Parathyroid adenoma (tissue), 2 donors: ENCODE measurements around the gene ODR4.

Experiments
- H2AFZ ChIP-seq: fragments of 300-600 bp; sonication (generic); one replicate; pipeline ENCODE4 v1.7.0; 2017; ENCODE audit warnings: antibody characterized with exemption, mild to moderate bottlenecking
- H3K27ac ChIP-seq: fragments of 300-600 bp; sonication (generic); one replicate; pipeline ENCODE4 v1.7.0; 2017
- H3K27me3 ChIP-seq: fragments of 300-600 bp; sonication (generic); one replicate; pipeline ENCODE4 v1.7.0; 2017; ENCODE audit warnings: low read length; ENCODE audit not compliant: control insufficient read depth, insufficient read depth
- H3K36me3 ChIP-seq: fragments of 300-600 bp; sonication (generic); one replicate; pipeline ENCODE4 v1.7.0; 2017; ENCODE audit warnings: low read length; ENCODE audit not compliant: control insufficient read depth, insufficient read depth
- H3K4me1 ChIP-seq: fragments of 300-600 bp; sonication (generic); one replicate; pipeline ENCODE4 v1.7.0; 2017; ENCODE audit warnings: control low read depth
- H3K4me2 ChIP-seq: fragments of 300-600 bp; sonication (generic); one replicate; pipeline ENCODE4 v1.7.0; 2017; ENCODE audit warnings: low read length
- H3K4me3 ChIP-seq: fragments of 300-600 bp; sonication (generic); one replicate; pipeline ENCODE4 v1.7.0; 2017; ENCODE audit warnings: low read depth, low read length
- H3K79me2 ChIP-seq: fragments of 300-600 bp; sonication (generic); one replicate; pipeline ENCODE4 v1.7.0; 2017; ENCODE audit warnings: control low read depth
- H3K9ac ChIP-seq: fragments of 300-600 bp; sonication (generic); one replicate; pipeline ENCODE4 v1.7.0; 2017; ENCODE audit warnings: mild to moderate bottlenecking
- H3K9me3 ChIP-seq: fragments of 300-600 bp; sonication (generic); one replicate; pipeline ENCODE4 v1.7.0; 2017; ENCODE audit warnings: low read length; ENCODE audit not compliant: control insufficient read depth
- TF ChIP-seq, protein P1 (sequence below): fragments of 300-600 bp; sonication (generic); IDR thresholded peaks from one replicate; pipeline ENCODE4 v1.7.0; 2017; ENCODE audit warnings: antibody characterized with exemption, mild to moderate bottlenecking
- donor health status: primary hyperparathyroidism.

ODR4 gene

DNA sequence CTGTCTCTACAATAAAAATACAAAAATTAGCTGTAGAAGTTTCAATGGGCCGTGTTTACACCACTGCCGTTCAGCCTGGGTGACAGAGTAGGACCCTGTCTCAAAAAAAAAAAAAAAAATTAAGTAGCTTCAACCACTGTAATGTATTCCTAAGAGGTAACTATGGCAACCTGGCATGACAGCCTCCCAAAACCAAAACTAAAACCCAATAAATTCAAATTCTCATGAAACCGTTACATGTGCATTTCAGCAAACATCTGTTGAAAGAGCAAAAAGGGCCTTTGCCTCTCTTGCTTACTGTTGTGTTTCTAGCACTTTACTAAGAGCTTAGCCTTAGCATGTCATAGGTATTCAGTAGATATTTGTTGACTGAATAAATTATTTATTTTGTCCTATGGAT lies 33.5 kb downstream of the ODR4 start:
- Histone ChIP-seq H3K36me3 (no peaks in the 10 kb centered on the region), H2AFZ (no peak overlapping the region), H3K27me3 (no peaks in the 10 kb centered on the region), H3K27ac (no peak overlapping the region), H3K9ac (no peak overlapping the region), H3K9me3 (no peaks in the 10 kb centered on the region), H3K4me3 (no peak overlapping the region), H3K4me2 (no peak overlapping the region), H3K4me1 (no peaks in the 10 kb centered on the region), H3K79me2 (no peaks in the 10 kb centered on the region)
- TF ChIP-seq, protein P1, sequence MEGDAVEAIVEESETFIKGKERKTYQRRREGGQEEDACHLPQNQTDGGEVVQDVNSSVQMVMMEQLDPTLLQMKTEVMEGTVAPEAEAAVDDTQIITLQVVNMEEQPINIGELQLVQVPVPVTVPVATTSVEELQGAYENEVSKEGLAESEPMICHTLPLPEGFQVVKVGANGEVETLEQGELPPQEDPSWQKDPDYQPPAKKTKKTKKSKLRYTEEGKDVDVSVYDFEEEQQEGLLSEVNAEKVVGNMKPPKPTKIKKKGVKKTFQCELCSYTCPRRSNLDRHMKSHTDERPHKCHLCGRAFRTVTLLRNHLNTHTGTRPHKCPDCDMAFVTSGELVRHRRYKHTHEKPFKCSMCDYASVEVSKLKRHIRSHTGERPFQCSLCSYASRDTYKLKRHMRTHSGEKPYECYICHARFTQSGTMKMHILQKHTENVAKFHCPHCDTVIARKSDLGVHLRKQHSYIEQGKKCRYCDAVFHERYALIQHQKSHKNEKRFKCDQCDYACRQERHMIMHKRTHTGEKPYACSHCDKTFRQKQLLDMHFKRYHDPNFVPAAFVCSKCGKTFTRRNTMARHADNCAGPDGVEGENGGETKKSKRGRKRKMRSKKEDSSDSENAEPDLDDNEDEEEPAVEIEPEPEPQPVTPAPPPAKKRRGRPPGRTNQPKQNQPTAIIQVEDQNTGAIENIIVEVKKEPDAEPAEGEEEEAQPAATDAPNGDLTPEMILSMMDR = no peak

DNA sequence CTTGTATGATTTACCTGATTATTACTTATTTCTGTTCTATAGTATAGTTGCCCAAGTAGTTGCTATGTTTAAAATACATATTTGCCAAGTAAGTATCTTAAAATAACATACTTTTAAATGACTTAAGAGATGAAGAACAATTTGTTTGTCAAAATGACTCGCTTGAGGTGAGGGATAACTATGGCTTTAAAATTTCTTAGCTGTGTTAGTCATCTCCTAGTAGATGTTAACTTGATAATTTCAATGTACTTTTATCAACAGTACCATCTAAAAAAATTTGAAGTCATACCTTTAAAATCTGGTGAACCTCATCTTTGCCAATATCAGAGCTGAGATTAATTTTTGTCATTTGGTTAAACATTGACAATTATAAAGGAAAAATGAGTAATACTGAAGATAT lies 37.7 kb downstream of the ODR4 start:
- H3K36me3 ChIP-seq = no peaks in the 10 kb centered on the region
- H3K79me2 ChIP-seq = no peaks in the 10 kb centered on the region
- H3K27ac ChIP-seq = no peak overlapping the region
- no peaks in the 10 kb centered on the region for H3K27me3 ChIP-seq
- TF ChIP-seq, protein P1 = no peak
- no peak overlapping the region for H3K9ac ChIP-seq
- H3K9me3 ChIP-seq = no peaks in the 10 kb centered on the region
- no peak overlapping the region for H3K4me3 ChIP-seq
- no peak overlapping the region for H3K4me2 ChIP-seq
- no peak overlapping the region for H2AFZ ChIP-seq
- no peaks in the 10 kb centered on the region for H3K4me1 ChIP-seq

DNA sequence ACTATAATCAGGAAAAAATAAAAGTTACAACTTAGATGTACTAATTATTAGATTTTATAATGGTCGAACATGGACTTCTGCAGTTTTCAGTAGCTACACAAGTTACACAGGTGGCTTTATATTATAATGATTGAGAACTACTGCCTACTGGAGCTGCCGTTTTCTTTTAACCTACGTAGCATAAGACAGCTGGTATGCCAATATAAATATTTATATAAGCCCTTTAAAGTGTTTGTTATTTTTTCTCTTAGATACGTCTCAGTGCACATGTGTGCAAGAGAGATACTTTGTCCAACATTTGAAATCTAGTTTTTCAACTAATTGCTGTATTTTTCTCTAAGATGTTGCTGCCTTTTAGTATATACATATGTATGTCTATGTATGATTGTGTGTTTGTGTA lies 42.9 kb downstream of the ODR4 start:
- Histone ChIP-seq H3K4me1 (no peaks in the 10 kb centered on the region), H3K79me2 (no peaks in the 10 kb centered on the region), H3K4me2 (no peak overlapping the region), H2AFZ (no peak overlapping the region), H3K27me3 (no peaks in the 10 kb centered on the region), H3K9ac (no peak overlapping the region), H3K27ac (no peak overlapping the region), H3K4me3 (no peak overlapping the region), H3K9me3 (no peaks in the 10 kb centered on the region), H3K36me3 (no peaks in the 10 kb centered on the region)
- TF ChIP-seq, protein P1 = no peak

DNA sequence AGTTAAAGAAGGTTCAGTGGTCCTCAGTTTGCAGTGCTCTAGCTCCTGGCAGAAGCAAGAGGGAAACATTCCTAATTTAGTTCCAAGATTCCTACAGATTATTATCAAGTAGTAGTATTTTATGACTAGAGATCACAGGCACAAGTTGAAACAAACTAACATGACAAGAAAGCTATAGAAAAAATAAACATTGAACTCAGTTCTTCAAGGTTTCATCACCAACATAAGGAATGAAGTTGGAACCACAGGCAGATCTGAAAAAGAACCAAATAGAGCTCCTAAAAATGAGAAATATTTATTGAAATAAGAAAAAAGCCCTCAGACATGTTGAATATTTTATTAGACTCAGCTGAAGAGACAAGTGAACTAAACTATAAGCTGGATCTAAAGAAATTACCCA lies 44.7 kb downstream of the ODR4 start:
- H3K4me1 ChIP-seq = no peaks in the 10 kb centered on the region
- no peak overlapping the region for H3K9ac ChIP-seq
- H2AFZ ChIP-seq = no peak overlapping the region
- TF ChIP-seq, protein P1 = no peak
- H3K27me3 ChIP-seq = no peaks in the 10 kb centered on the region
- no peak overlapping the region for H3K4me2 ChIP-seq
- no peak overlapping the region for H3K4me3 ChIP-seq
- H3K27ac ChIP-seq = no peak overlapping the region
- H3K9me3 ChIP-seq = no peaks in the 10 kb centered on the region
- no peaks in the 10 kb centered on the region for H3K36me3 ChIP-seq
- H3K79me2 ChIP-seq = no peaks in the 10 kb centered on the region

DNA sequence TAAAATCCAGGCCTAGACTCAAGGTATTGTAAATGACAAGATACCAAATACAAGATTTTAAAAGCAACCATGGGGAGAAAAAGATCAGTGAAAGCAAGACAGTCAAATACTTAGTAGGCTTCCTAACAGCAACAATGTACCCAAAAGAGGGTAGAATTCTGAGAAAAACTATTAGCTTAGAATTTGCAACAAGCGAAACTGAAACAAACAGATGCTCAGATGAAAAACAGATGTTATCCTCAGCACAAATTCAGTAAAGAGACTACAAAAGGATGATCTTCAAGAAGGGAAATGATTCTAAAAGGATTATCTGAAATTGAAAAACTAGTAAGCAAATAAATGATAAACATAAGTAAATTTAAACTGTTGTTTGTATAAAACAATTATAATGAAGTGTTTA lies 45.3 kb downstream of the ODR4 start:
- no peaks in the 10 kb centered on the region for H3K9me3 ChIP-seq
- no peaks in the 10 kb centered on the region for H3K36me3 ChIP-seq
- H3K4me1 ChIP-seq = no peaks in the 10 kb centered on the region
- no peak overlapping the region for H3K4me3 ChIP-seq
- H2AFZ ChIP-seq = no peak overlapping the region
- TF ChIP-seq, protein P1 = no peak
- no peaks in the 10 kb centered on the region for H3K79me2 ChIP-seq
- no peak overlapping the region for H3K9ac ChIP-seq
- no peak overlapping the region for H3K4me2 ChIP-seq
- H3K27ac ChIP-seq = no peak overlapping the region
- no peaks in the 10 kb centered on the region for H3K27me3 ChIP-seq
